Measurements from ENCODE around the gene SMAD4.
A peak's percentile ranks its signal among the peaks of the same experiment; 100 is the strongest.

Gene SMAD4

GRCh38 chr18:51025512-51025911 is 4.5 kb upstream of the SMAD4 start:
- no peak for DNase-seq

GRCh38 chr18:51028201-51028805 is 1.7 kb upstream of the SMAD4 start:
- DNase-seq = no peak

GRCh38 chr18:51029378-51029693 is 677 bp upstream of the SMAD4 start:
- DNase-seq = no peak

- peak; percentile 78 for DNase-seq
Observed at GRCh38 chr18:51030537-51031258, 685 bp downstream of the SMAD4 start.

- no peak for DNase-seq
Observed at GRCh38 chr18:51032193-51032592, 2.2 kb downstream of the SMAD4 start.

GRCh38 chr18:51037230-51037629 is 7.2 kb downstream of the SMAD4 start:
- DNase-seq = no peak

- DNase-seq = no peak
Observed at GRCh38 chr18:51038110-51038509, 8.1 kb downstream of the SMAD4 start.

GRCh38 chr18:51039138-51040112 is 9.4 kb downstream of the SMAD4 start:
- DNase-seq = no peak

- no peak for DNase-seq
Observed at GRCh38 chr18:51041677-51042352, 11.8 kb downstream of the SMAD4 start.

GRCh38 chr18:51044928-51045585 is 15.0 kb downstream of the SMAD4 start:
- no peak for DNase-seq

- DNase-seq = no peak
Observed at GRCh38 chr18:51048190-51048589, 18.2 kb downstream of the SMAD4 start.

GRCh38 chr18:51049137-51049536 is 19.1 kb downstream of the SMAD4 start:
- no peak for DNase-seq

GRCh38 chr18:51051105-51051712 is 21.2 kb downstream of the SMAD4 start:
- DNase-seq = no peak

- no peak for DNase-seq
Observed at GRCh38 chr18:51053814-51054213, 23.8 kb downstream of the SMAD4 start.

- DNase-seq = no peak
Observed at GRCh38 chr18:51054764-51055163, 24.8 kb downstream of the SMAD4 start.

GRCh38 chr18:51059969-51060368 is 30.0 kb downstream of the SMAD4 start:
- no peak for DNase-seq

- no peak for DNase-seq
Observed at GRCh38 chr18:51064256-51064655, 34.2 kb downstream of the SMAD4 start.

- DNase-seq = no peak
Observed at GRCh38 chr18:51066273-51066672, 36.3 kb downstream of the SMAD4 start.

GRCh38 chr18:51068105-51068504 is 38.1 kb downstream of the SMAD4 start:
- DNase-seq = no peak

- DNase-seq = no peak
Observed at GRCh38 chr18:51069885-51070284, 39.9 kb downstream of the SMAD4 start.

- no peak for DNase-seq
Observed at GRCh38 chr18:51070545-51070944, 40.5 kb downstream of the SMAD4 start.
